Transverse colon (tissue), 4 donors: Measurements from ENCODE around the gene LILRB1. TPM values are rescaled to one million over a fixed set of nuclear protein-coding genes. Genes with fewer than 3 reads are reported as not detected.
"Not testable (repeated sequence)": the region's sequence is repeated elsewhere in the genome, so short reads cannot be mapped to it uniquely, and the experiment has no call there.

Source experiments
- DNase-seq: peaks from one replicate; pipeline ENCODE4 v3.0.0-alpha.2; 2019
- H3K27ac ChIP-seq, 4 donors: fragments of 200-600 bp; sonication (generic); 2 replicates each; pipeline ENCODE4 v1.5.1; 2016 to 2018; ENCODE audit warnings: inconsistent platforms in 4 of 4
- H3K27me3 ChIP-seq: fragments of 200-600 bp; sonication (generic); 2 replicates; pipeline ENCODE4 v1.5.1; 2017; ENCODE audit warnings: inconsistent platforms
- H3K36me3 ChIP-seq, 4 donors: fragments of 200-600 bp; sonication (generic); 2 replicates each; pipeline ENCODE4 v1.5.1; 2017 to 2019; ENCODE audit warnings: inconsistent platforms in 4 of 4
- H3K4me1 ChIP-seq, 4 donors: fragments of 200-600 bp; sonication (generic); 2 replicates each; pipeline ENCODE4 v1.5.1; 2017 to 2020; ENCODE audit warnings: inconsistent platforms in 4 of 4
- H3K4me3 ChIP-seq, 4 donors: fragments of 200-600 bp; sonication (generic); 1 replicate in 1 of 4; 2 replicates in 3 of 4; pipeline versions ENCODE4 v1.5.1 to v1.6.1; 2017 to 2019; ENCODE audit warnings: inconsistent platforms in 4 of 4
- H3K9me3 ChIP-seq, 2 donors: fragments of 200-600 bp; sonication (generic); 2 replicates each; pipeline ENCODE4 v1.5.1; 2017 to 2019; ENCODE audit warnings: inconsistent platforms in 2 of 2
- CTCF ChIP-seq, 5 experiments: fragments of 200-600 bp in 3 of 5; fragments of 450-650 bp in 2 of 5; sonication (generic) in 3 of 5; IDR thresholded peaks; 1 replicate in 2 of 5; 2 replicates in 3 of 5; pipeline ENCODE4 v1.5.1; 2016 to 2017; ENCODE audit warnings: antibody characterized with exemption in 5 of 5, inconsistent platforms in 3 of 5, mild to moderate bottlenecking in 2 of 5, moderate library complexity in 1 of 5
- EP300 ChIP-seq: sonication (generic); formaldehyde crosslinking; IDR thresholded peaks from one replicate; pipeline ENCODE4 v1.6.1; 2017; ENCODE audit warnings: antibody characterized with exemption, low read depth
- POLR2A ChIP-seq: fragments of 450-650 bp; IDR thresholded peaks from one replicate; pipeline ENCODE4 v1.6.1; 2016; ENCODE audit warnings: antibody characterized with exemption, mild to moderate bottlenecking, moderate library complexity
- POLR2AphosphoS5 ChIP-seq, 3 donors: sonication (generic); formaldehyde crosslinking; IDR thresholded peaks; one replicate each; pipeline ENCODE4 v1.6.1; 2016; ENCODE audit warnings: antibody characterized with exemption in 3 of 3
- WGBS, 2 donors: methylation state at CpG; one replicate each; pipeline ENCODE4 v1.1.5; 2018; ENCODE audit warnings: low coverage in 1 of 2; 5-methylcytosine and 5-hydroxymethylcytosine counted together
- in situ Hi-C, 4 donors: fragments of 200-750 bp; cut with MboI; loops; one replicate each; pipeline versions ENCODE4 v1.15.0 to v1.15.1; 2017; ENCODE audit warnings: low sequenced_read_pairs in 3 of 4, low pct_ligation_motif_present in 1 of 4, low pct_unique_long_range_greater_than_20kb in 1 of 4
- intact Hi-C: fragments of 100-400 bp; cut with DNase I; formaldehyde crosslinking; loops from one replicate; pipeline ENCODE4 v1.15.1; 2023; ENCODE audit warnings: low total_unique reads
- total RNA-seq, 4 donors: library from RNA; depleted of rRNA; stranded (reverse); fragments of >200 nt; gene quantifications; one replicate each; pipeline ENCODE4 v1.1.0, GENCODE V29; 2016

Gene LILRB1
- total RNA-seq, result 1 to 10 TPM in 1 of 4 donors, under 1 TPM in 1, not detected in 2; 0.96 to 5.1 TPM

GRCh38 chr19:54630262-54630661 is at the start of gene LILRB1:
Gene LILRB1, plus strand, starts transcription at chr19:54630484. Its CDS starts 590 bp downstream, at chr19:54631074.
- H3K4me1 ChIP-seq, in situ Hi-C loops, H3K4me3 ChIP-seq, H3K9me3 ChIP-seq, intact Hi-C loops, H3K27me3 ChIP-seq, DNase-seq, H3K36me3 ChIP-seq: not testable (repeated sequence)
- peak within 1 kb of the TSS in 1 of 4 donors; percentile 3 for H3K27ac ChIP-seq
- WGBS, 2 donors, result 59 to 61% methylated on average over 8 to 9 of the region's 9 CpGs

DNA sequence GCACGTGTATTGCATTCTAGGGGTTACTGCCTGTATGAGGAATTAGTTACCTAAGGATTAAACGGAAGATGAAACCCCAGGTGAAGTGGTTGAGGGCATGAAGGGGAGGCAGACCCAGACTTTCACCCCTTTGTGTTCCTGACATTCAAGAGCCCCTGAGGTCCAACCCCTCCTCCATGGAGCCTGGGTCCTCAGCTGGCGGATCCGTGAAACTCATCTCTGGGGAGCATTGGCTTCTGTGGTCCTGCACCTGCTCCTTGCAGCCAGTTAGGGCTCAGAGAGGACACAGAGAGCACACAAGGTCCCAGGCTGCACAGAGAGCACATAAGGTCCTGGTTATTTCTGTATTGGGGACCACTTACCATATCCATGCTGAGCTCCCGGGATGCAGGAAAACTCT is 43.9 kb upstream of the LILRB1 start:
- H3K4me1 ChIP-seq, result no peaks in the 10 kb centered on the region
- intact Hi-C loops, result no loop called here
- H3K4me3 ChIP-seq, result no peak overlapping the region
- 52 to 100% methylated on average over 1 to 5 of the region's 5 CpGs for WGBS, 2 donors
- no peak overlapping the region for H3K27ac ChIP-seq
- no peaks in the 10 kb centered on the region for H3K27me3 ChIP-seq
- no peaks in the 10 kb centered on the region for H3K9me3 ChIP-seq
- in situ Hi-C loops, result loop anchor here in 1 of 4 donors (5.0 kb wide), 1 partner anchor 304 kb away; the partner anchor contains the start of gene LILRB2
- DNase-seq, result no peak
- TF ChIP-seq EP300 (no peak), CTCF (IDR thresholded peaks at IDR 0.05) (no peak), POLR2AphosphoS5 (IDR thresholded peaks at IDR 0.05) (no peak), POLR2A (no peak)
- no peaks in the 10 kb centered on the region for H3K36me3 ChIP-seq

DNA sequence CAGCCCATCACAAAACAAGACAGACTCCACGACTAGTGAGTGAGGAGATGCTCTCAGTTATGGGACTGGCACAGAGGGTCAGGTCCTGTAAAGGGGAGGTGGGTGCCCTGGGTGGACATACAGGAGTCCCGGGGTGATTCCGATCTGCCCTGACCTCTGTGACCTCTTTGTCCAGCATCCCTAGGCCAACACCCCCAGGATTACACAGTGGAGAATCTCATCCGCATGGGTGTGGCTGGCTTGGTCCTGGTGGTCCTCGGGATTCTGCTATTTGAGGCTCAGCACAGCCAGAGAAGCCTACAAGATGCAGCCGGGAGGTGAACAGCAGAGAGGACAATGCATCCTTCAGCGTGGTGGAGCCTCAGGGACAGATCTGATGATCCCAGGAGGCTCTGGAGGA is 43.3 kb upstream of the LILRB1 start:
- intact Hi-C loops (no loop called here), in situ Hi-C loops (loop anchor here in 1 of 4 donors (5.0 kb wide), 1 partner anchor 305 kb away; the partner anchor contains the start of gene LILRB2)
- no peak overlapping the region for H3K27ac ChIP-seq
- H3K4me3 ChIP-seq, result no peak overlapping the region
- no peaks in the 10 kb centered on the region for H3K27me3 ChIP-seq
- no peaks in the 10 kb centered on the region for H3K36me3 ChIP-seq
- H3K9me3 ChIP-seq, result no peaks in the 10 kb centered on the region
- H3K4me1 ChIP-seq, result no peaks in the 10 kb centered on the region
- DNase-seq, result no peak
- TF ChIP-seq EP300, result no peak
- no peak for TF ChIP-seq CTCF (IDR thresholded peaks at IDR 0.05)
- TF ChIP-seq POLR2AphosphoS5 (IDR thresholded peaks at IDR 0.05), result no peak
- no peak for TF ChIP-seq POLR2A
- 62% methylated on average over 7 of the region's 7 CpGs; no CpG with 5 or more reads in 1 of the 2 donors for WGBS, 2 donors

DNA sequence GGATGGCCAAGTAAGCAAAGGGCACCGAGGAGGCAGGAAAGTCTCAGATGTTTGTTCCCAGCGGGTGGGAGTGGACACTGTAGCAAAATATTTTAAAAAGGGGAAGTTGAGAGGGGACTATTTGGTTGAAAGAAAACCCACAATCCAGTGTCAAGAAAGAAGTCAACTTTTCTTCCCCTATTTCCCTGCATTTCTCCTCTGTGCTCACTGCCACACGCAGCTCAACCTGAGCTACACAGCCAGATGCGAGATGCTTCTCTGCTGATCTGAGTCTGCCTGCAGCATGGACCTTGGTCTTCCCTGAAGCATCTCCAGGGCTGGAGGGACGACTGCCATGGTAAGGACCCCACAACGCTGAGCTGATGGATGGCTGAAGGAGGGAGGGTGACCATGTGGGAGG is 36.8 kb upstream of the LILRB1 start, which contains the start of gene LILRA1:
LILRA1 (plus strand) TSS at position 188 of the 400 bp plus-strand sequence. CDS start 613 bp downstream, outside the sequence.
- H3K4me3 ChIP-seq, H3K36me3 ChIP-seq, intact Hi-C loops, H3K27ac ChIP-seq, H3K27me3 ChIP-seq, H3K4me1 ChIP-seq, DNase-seq, H3K9me3 ChIP-seq, in situ Hi-C loops: not testable (repeated sequence)
- WGBS, 2 donors, result 58 to 75% methylated on average over 2 to 6 of the region's 6 CpGs

DNA sequence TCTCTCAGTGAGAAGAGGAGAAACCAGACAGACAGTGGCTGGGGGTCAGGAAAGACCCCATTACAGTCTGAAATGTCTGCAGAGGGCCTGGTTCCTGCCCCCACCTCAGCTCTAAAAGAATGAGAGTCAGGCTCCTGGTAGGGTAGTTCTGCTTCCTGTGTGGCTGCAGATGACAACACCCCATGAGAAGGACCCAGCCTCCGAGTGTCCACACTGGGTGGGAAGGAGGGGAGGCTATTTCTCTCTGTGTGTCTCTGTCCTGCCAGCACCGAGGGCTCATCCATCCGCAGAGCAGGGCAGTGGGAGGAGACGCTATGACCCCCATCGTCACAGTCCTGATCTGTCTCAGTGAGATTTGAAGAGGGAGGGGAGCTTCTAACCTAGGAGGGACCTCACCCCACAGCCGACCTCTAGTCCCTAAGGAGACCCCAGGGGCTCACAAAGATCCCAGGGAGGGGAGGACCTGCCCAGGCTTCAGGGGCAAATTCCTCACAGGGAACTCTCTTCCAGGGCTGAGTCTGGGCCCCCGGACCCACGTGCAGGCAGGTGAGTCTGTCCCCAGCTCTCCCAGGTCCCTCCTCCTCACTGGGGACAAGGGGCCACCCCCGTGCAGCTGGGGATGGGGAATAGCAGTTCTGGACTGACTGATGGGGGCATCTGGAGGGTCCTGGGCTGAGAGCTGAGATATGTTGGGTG is 36.2 kb upstream of the LILRB1 start:
- H3K27ac ChIP-seq, DNase-seq, H3K27me3 ChIP-seq, intact Hi-C loops, H3K36me3 ChIP-seq, H3K9me3 ChIP-seq, in situ Hi-C loops, H3K4me3 ChIP-seq, H3K4me1 ChIP-seq: not testable (repeated sequence)
- WGBS, 2 donors, result 53% methylated on average over 5 of the region's 9 CpGs; no CpG with 5 or more reads in 1 of the 2 donors
